GM20000 (cell line): ENCODE results near the gene HSPA1B.
A peak's percentile ranks its signal among the peaks of the same experiment; 100 is the strongest.
"Not testable (repeated sequence)": the region's sequence is repeated elsewhere in the genome, so short reads cannot be mapped to it uniquely, and the experiment has no call there.

ENCODE experiments used
- DNase-seq: peaks from one replicate; pipeline ENCODE4 v3.0.0; 2012; ENCODE audit warnings: low spot score
- CTCF ChIP-seq: IDR thresholded peaks from 2 replicates; pipeline ENCODE4 v1.5.1; 2012; ENCODE audit warnings: mild to moderate bottlenecking, control low read depth; ENCODE audit errors: extremely low read depth, missing control alignments

Gene HSPA1B

GRCh38 chr6:31819871-31820299, 7.7 kb upstream of the HSPA1B start:
- no peak for DNase-seq
- no peak for TF ChIP-seq CTCF

GRCh38 chr6:31820399-31820798, 7.1 kb upstream of the HSPA1B start:
- DNase-seq, result not testable (repeated sequence)

- no peak for TF ChIP-seq CTCF
- DNase-seq, result peak; percentile 63
Measured at GRCh38 chr6:31821301-31822035, 6.1 kb upstream of the HSPA1B start.

- no peak for TF ChIP-seq CTCF
- peak; percentile 70 for DNase-seq
Measured at GRCh38 chr6:31822036-31822821, 5.3 kb upstream of the HSPA1B start.

GRCh38 chr6:31823592-31824196, 3.8 kb upstream of the HSPA1B start:
- DNase-seq, result not testable (repeated sequence)

GRCh38 chr6:31825553-31825952, 2.0 kb upstream of the HSPA1B start:
- TF ChIP-seq CTCF, result no peak
- DNase-seq, result no peak

GRCh38 chr6:31826793-31827285, 699 bp upstream of the HSPA1B start:
- DNase-seq, result no peak
- TF ChIP-seq CTCF, result no peak

- DNase-seq, result no peak
- TF ChIP-seq CTCF, result no peak
Measured at GRCh38 chr6:31829633-31830283, 2.2 kb downstream of the HSPA1B start.
